NCI-H82 treated with DMSO at 0.1 percent for 48 hours (cell line): ENCODE measurements around the gene TCF7L2.

Experiments used
- DNase-seq: peaks from one replicate; lab custom pipeline; 2025; ENCODE audit not compliant: unreplicated experiment; lab: John Stamatoyannopoulos, UW

Gene TCF7L2

GRCh38 chr10:112991888-112992491, 41.9 kb downstream of the TCF7L2 start:
- DNase-seq: no peak

DNA sequence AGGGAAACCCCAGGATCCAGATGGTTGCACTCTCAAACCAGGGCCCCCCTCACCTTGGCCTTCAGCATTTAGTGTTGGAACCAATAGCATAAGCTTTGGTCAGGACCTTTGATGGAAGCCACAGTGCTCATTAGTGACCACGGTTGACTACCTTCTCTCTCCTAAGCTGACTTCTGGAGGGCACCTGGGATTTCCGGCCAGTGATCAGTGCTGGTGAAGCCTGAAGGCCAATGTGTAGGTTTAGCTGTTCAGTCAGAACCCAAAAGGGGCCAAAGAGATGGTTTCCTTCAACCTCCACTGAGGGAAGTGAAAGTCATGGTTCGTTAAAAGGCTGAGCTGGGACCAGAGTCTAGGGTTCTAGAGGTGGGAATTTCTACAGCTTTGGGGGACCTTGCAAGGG, 46.4 kb downstream of the TCF7L2 start:
- DNase-seq: no peak

DNA sequence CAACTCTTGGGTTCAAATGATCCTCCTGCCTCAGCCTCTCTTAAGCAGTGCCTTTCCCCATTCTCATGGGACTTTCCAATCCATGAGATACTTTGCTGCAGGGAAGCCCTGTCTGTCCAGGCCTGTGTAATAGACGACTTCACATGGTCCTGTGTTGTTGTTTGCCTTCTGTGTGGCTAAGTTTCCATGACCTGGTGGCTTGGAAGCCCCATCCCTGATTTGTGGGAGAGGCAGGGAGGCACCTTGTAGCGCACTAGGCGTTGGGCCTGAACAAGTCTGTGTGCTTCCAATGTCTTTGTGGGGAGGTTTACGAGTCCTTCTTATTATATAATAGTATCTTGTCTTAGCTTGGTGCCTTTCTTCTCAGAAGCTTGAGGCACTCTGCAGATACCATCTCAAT, 49.1 kb downstream of the TCF7L2 start:
- no peak for DNase-seq

GRCh38 chr10:113000442-113000841, 50.4 kb downstream of the TCF7L2 start:
- no peak for DNase-seq

GRCh38 chr10:113000876-113001598, 51.0 kb downstream of the TCF7L2 start:
- DNase-seq: no peak

DNA sequence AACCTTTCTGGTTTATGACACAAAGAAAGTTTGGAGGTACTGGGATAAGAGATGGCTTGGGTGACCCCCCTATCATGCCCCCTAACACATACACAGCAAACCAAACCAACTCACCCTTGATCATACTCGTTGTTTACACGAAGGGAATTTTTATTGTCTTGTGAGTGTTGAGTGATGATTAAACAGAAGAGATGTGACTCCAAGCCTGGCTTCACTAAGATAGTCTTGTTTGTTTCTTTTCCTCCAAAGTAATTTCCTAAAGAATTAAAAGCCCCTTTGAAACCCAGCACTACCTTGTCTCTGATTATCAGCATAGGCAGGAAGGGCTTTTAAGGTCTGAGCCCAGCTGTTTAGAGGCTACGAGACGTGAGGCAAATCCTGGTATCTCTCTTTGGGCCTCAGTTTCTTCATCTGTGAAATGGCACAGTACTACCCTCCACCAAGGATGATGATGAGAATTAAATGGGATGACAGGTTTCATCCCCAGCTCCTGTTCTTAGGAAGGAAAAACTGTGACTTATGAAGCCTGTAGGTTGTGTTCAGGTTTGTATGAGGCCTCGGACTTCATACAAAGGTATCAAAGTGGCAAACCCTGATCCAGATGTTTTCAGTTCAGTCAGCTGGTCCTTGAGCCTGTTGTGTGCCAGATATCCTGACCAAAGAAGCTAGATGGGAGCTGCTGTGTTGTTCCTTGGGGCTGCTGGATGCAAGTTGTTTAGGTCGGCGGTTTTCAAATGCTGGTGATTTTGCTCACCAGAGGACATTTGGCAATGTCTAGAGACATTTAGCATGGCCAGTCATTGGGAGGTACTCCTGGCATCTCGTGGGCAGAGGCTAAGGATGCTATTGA, 51.8 kb downstream of the TCF7L2 start:
- no peak for DNase-seq

- no peak for DNase-seq
These were observed 52.4 kb downstream of the TCF7L2 start for GRCh38 chr10:113002449-113002777.

GRCh38 chr10:113003052-113003451, 53.0 kb downstream of the TCF7L2 start:
- no peak for DNase-seq

DNA sequence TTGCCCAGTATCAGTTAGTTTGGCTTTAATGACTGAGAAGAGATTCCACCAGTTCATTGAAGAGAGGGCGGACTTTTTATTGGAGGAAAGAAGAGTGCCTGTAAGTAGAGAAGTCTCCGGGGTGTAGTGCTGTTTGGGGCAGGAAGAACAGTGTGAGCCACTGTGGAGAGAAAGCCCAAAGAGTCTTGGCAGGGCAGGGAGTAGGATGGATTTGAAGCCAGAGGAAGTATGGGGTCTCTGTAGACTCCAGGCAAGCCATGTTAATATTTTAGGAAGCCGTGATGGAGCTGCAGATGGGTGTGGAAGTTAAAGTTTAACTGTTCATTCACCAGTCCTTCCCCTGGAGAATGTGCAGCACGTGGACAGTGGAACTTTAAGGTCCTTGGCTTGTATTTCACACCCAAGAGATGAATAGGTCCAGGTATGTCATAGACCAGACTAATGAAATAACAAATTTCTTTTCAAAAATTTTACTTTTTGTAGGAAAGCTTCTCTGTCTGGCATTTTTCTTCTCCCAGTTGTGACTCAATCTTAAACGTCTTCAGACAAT, 54.1 kb downstream of the TCF7L2 start:
- DNase-seq: no peak

DNA sequence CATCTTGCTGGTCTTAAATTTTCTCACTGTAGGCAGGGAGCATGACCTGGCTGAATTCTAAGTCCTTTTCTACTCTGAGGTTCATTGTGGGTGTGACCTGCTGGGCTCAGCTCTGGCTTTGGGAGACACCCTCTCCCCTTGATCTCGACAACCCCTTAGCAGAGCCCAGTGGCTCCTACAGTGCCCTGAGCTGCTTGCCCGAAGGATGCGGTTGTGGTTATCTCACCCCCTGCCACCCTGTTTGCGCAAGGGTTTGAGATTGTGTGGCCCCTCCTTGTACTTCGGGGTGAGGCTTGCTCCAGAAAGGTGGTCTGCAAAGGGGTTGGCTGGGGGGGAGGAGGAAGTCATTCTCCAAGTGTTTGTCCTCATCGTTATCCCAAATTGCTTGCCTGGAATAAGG, 55.3 kb downstream of the TCF7L2 start:
- DNase-seq: no peak

- DNase-seq: no peak
These were observed 56.8 kb downstream of the TCF7L2 start for GRCh38 chr10:113006656-113007342.

DNA sequence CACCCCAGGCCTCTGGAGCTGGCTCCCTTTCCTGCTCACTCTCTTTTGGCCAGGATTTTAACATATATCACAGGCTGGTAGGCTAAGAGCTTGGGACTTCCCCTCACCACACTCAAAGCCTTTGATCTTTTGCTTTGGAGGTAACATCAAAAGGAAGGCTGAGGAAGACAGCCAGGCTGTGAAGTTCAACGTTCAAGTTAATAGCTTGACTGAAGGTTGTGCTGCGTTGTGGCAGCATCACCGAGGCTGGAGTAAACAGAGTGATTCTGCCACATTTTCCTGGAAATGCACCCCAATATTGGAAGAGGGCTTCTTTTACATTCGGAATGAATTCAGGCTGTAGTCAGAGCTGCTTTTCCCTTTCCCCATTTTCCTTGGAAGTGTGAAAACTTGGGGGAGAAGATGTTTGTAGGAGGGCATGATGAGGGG, 57.3 kb downstream of the TCF7L2 start:
- no peak for DNase-seq

- DNase-seq: no peak
These were observed 57.8 kb downstream of the TCF7L2 start for GRCh38 chr10:113007821-113008220.

DNA sequence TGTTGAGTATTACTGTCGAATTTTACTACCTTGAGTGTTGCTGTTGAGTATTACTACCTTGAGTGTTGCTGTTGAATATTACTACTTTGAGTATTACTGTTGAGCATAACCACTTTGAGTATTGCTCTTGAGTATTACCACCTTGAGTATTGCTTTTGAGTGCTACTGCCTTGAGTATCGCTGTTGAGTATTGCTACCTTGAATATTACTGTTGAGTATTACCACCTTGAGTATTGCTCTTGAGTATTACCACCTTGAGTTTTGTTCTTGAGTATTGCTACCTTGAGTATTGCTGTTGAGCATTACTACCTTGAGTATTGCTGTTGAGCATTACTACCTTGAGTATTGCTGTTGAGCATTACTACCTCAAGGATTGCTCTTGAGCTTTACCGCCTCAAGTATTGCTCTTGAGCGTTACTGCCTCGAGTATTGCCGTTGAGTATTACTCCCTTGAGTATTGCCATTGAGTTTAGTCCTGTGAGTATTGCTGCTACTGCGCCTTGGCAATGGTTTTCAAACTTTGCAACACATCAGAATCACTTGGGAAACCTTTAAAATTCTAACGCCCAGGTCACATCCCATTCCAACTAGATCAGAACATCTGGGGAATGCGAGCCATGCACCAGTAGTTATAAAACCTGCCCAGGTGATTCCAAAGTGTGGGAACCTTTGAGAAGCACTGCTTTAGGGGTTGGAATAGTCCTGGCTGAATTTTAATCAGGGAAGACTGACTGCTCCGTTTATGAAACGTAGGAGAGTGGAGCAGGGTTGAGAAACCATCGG, 61.7 kb downstream of the TCF7L2 start:
- DNase-seq: no peak

DNA sequence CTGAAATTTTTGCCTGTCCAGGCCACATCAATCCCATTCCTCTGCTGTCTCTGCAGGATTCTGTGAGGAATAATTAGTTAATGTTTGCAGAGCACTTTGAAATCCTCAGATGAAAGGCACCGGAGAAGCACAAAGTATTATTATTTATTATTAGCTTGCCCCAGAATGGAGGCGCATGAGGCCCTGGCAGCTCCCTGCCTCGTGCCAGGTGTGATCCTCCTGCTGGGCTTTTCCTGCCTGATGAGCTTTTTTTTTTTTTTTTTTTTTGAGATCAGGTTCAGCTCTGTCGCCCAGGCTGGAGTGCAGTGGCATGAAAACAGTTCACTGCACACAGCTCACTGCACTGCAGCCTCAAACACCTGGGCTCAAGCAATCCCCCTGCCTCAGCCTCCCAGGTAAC, 65.2 kb downstream of the TCF7L2 start:
- DNase-seq: no peak

GRCh38 chr10:113017376-113017775, 67.3 kb downstream of the TCF7L2 start:
- no peak for DNase-seq

- no peak for DNase-seq
These were observed 68.0 kb downstream of the TCF7L2 start for GRCh38 chr10:113018034-113018433.

DNA sequence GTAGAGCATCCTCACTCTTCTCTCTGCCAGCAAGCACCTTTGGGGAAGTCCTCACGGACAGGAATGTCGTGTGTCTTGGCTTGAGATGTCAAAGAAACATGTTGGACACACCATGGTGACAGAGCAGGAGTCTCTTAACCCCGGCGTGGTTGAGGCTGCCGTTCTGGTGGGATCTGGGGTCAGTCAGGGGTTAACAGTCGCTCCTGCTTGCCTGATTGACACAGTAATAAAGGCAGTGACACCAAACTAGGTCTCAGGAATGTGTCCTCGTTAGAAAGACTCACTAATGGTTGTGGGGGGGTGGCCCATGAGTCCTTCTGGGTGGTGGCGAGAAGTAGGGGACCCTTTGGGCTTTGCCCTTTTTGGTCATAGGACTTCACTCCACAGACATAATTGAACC, 69.0 kb downstream of the TCF7L2 start:
- DNase-seq: no peak

GRCh38 chr10:113019692-113020474, 69.8 kb downstream of the TCF7L2 start:
- DNase-seq: no peak

GRCh38 chr10:113020475-113020753, 70.4 kb downstream of the TCF7L2 start:
- DNase-seq: no peak
